HK-2 (cell line): ENCODE results near the gene CALD1.

ENCODE experiments used
- DNase-seq: peaks from one replicate; pipeline ENCODE4 v3.0.0-alpha.2; 2018; ENCODE audit not compliant: unreplicated experiment

The CALD1 gene

GRCh38 chr7:134787064-134787463 lies 7.6 kb downstream of the CALD1 start:
- no peak for DNase-seq

DNA sequence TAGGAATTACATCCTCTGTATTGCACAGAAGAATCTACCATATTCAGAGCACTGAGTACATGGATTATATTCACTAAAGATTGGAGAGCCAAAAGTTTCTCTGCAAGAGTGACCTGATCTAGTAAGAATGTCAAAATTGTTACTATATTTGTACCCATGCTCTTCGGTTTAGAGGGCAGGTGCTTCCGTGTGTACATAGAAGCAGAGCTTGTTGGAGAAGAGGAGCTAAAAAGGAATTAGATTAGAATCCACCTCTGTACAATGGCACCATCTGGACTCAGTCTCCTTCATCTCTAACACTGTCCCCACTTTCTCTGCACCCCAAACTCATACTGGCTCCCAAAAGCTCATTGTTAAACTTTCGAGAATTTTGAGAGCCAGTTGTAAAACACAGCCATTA lies 8.3 kb downstream of the CALD1 start:
- no peak for DNase-seq

GRCh38 chr7:134788191-134788590 lies 8.8 kb downstream of the CALD1 start:
- no peak for DNase-seq

GRCh38 chr7:134789967-134790685 lies 10.7 kb downstream of the CALD1 start:
- no peak for DNase-seq

GRCh38 chr7:134792968-134793367 lies 13.5 kb downstream of the CALD1 start:
- no peak for DNase-seq

DNA sequence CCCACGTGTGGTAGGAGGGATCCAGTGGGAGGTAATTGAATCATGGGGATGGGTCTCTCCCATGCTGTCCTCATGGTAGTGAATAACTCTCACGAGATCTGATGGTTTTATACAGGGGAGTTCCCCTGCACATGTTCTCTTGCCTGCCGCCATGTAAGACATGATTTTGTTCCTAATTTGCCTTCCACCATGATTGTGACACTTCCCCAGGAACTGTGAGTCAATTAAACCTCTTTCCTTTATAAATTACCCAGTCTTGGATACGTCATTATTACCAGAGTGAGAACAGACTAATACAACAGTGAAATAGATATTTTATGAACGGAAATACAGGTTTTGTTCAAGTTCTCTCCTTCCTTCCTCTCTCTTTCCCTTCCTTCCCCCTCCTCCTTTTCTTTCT lies 15.8 kb downstream of the CALD1 start:
- DNase-seq: no peak

DNA sequence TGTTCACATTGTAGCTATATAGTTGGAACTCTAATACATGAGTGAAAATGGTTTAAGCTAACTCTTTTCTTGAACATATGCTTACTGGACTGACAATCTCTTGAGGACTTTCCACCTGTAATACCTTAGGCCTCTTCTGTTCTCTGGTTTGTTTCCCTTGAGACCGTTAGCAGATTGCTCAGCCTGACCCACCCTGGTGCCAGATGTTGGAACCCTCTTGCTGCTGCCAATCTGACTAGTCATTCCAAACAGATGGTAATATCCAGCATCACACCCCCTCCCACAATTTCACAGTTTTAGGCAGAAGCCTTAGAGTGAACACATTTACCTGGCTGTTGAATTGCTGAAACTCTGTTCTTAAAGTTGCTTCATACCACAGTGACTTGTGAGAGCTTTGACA lies 18.7 kb downstream of the CALD1 start:
- no peak for DNase-seq

DNA sequence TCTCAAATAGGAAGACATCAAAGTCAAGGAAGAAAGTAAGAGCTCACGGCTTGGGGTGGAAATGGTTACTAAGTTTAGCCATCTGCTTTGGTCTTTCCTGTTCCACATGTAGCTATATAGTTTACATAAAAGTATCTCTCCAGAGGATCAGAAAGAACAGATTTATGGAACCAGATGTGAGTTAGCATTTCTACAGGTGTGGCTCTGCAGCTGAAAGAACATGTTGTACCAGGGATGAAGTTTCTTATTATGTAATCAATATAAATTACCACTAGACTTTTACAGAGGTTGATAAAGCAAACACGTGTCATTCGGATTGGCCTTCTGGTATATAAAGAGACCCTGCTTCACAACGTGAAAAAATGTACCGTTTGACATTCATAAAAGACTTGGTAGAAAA lies 19.9 kb downstream of the CALD1 start:
- DNase-seq: no peak

- DNase-seq: no peak
These were observed 23.3 kb downstream of the CALD1 start for GRCh38 chr7:134802762-134803161.

- DNase-seq: no peak
These were observed 24.9 kb downstream of the CALD1 start for GRCh38 chr7:134804351-134804750.

DNA sequence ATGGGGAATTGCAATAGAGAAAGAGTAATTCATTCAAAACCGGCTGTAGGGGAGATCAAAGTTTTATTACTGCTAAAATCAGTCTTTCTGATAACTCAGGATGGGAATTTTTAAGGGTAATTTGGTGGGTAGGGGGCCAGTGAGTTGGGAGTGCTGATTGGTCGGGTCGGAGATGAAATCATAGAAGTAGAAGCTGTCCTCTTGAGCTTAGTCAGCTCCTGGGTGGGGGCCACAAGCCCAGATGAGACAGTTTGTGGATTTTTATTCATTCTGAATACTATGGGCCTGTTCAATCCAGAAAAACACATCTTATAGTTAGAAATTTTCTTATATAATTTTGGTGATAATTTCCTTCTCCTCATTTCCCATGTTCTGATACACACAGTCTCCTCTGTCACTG lies 25.4 kb downstream of the CALD1 start:
- no peak for DNase-seq

- DNase-seq: no peak
These were observed 26.8 kb downstream of the CALD1 start for GRCh38 chr7:134806197-134806596.

- DNase-seq: no peak
These were observed 30.2 kb downstream of the CALD1 start for GRCh38 chr7:134809616-134810015.

DNA sequence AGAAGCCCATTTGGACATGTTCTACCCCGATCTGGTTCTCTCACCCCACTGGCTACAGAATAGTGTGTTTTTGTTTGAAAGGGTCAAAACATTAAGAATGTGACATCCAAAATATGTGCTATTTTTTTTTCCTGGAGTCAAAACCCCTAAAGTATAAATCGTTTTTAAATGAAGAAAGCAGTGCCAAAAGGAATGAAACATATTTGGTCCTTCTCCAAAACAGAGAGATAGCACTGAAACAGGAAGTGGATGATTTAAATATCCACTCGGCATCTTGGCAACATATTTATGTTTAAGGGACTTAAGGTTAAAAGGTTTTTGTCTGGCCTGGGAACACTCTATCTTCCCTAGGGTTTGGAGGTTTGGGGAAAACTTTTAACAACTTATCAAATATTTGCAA lies 32.3 kb downstream of the CALD1 start:
- DNase-seq: no peak

GRCh38 chr7:134813663-134814396 lies 34.4 kb downstream of the CALD1 start:
- no peak for DNase-seq

DNA sequence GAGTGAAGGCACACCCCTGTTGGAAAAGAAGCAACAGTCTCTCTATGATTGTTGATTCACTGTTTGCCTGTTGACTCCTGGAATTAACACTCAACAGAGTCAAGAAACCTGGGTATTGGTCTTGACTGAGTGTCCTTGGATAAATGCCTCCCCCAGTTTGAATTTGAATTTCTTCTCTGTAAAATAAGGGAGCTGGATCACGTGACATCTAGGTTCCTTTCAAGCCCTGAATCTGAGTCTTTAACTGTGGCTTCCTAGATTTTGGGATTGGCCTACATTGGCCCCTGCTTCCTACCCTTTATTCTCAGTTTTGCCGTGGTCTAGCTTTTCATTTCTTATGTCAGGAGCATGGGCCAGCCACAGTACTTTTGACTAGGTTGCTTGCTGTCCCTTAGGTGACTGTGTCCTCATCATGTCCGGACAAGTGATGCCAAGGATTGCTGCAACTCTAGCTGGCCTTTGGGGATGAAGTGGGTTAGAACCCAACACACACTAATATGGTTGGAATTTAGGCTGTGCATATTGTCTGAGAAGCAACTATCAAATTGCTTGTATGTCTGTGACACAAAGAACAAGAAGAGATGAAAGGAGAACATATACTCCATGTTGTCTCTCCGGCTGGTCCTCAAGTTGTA lies 35.4 kb downstream of the CALD1 start:
- DNase-seq: no peak

- DNase-seq: no peak
These were observed 39.3 kb downstream of the CALD1 start for GRCh38 chr7:134818613-134819345.

DNA sequence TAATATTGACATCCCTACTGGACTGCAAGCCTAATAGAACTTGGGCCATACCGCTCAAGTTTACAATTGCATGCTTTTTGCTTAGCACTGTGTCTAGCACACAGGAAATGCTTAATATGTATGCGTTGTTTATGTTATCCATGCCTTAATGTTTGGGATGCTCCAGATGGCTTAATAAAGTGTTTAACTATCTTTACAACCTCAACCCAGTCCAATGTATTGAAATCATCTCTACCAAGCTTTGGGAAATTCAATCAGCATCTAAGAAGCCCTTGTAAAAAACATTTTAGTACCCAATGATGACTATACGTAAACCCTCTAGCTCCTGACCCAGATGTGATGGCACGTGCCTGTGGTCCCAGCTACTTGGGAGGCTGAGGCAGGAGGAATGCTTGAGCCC lies 40.0 kb downstream of the CALD1 start:
- no peak for DNase-seq

DNA sequence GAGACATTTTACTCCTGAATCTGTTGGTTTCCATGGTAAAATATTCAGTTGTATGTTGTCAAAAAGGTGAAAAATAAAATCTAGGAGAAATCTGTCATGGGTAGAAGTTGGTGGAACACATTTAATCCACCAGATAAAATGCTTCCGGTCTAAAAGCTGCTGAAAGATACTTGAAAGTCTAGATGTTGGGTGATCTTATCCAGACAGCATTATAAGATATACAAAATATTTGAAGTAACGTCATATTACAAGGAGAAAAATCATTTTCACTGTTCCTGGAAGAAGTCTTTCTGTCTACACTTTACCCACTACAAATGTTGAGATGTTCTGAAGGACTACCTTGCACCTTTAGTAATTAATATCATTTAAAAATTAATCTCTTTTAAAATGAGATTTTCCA lies 40.9 kb downstream of the CALD1 start:
- DNase-seq: no peak

- no peak for DNase-seq
These were observed 41.3 kb downstream of the CALD1 start for GRCh38 chr7:134820778-134821177.

- no peak for DNase-seq
These were observed 44.0 kb downstream of the CALD1 start for GRCh38 chr7:134823400-134823799.

GRCh38 chr7:134825666-134826065 lies 46.2 kb downstream of the CALD1 start:
- DNase-seq: no peak
